Stimulated activated effector memory CD8-positive, alpha-beta T cell treated with anti-CD3 and anti-CD28 coated beads, Interleukin-12 subunit alpha, Interleukin-12 subunit beta, amount 100 ng/mL, for 72 hours (primary cell): ENCODE data around the gene PDE4DIP.
"Not testable (repeated sequence)": the region's sequence is repeated elsewhere in the genome, so short reads cannot be mapped to it uniquely, and the experiment has no call there.

ENCODE experiments used
- ATAC-seq: fragments of 150-1000 bp; cut with Tn5 transposase; 2 replicates; pipeline ENCODE4 v1.10.0; 2021
- DNase-seq, 2 donors: peaks; one replicate each; pipeline ENCODE4 v3.0.0; 2021 to 2022; ENCODE audit warnings: low spot score in 2 of 2
- H3K27ac Mint-ChIP-seq: one replicate; pipeline ENCODE4 v1.8.0; 2022; ENCODE audit warnings: mild to moderate bottlenecking, mixed read lengths
- H3K36me3 Mint-ChIP-seq: one replicate; pipeline ENCODE4 v1.8.0; 2022; ENCODE audit warnings: mild to moderate bottlenecking, mixed read lengths
- H3K4me1 Mint-ChIP-seq: one replicate; pipeline ENCODE4 v1.8.0; 2022; ENCODE audit warnings: mixed read lengths
- H3K4me3 Mint-ChIP-seq: one replicate; pipeline ENCODE4 v1.8.0; 2022; ENCODE audit warnings: mild to moderate bottlenecking, mixed read lengths
- H3K9me3 Mint-ChIP-seq: one replicate; pipeline ENCODE4 v1.8.0; 2022; ENCODE audit warnings: mixed read lengths

Gene PDE4DIP

GRCh38 chr1:148855367-148855766, 11.1 kb downstream of the PDE4DIP start:
- not testable (repeated sequence) for DNase-seq, ATAC-seq, H3K27ac Mint-ChIP-seq, H3K36me3 Mint-ChIP-seq, H3K9me3 Mint-ChIP-seq, H3K4me1 Mint-ChIP-seq, H3K4me3 Mint-ChIP-seq

DNA sequence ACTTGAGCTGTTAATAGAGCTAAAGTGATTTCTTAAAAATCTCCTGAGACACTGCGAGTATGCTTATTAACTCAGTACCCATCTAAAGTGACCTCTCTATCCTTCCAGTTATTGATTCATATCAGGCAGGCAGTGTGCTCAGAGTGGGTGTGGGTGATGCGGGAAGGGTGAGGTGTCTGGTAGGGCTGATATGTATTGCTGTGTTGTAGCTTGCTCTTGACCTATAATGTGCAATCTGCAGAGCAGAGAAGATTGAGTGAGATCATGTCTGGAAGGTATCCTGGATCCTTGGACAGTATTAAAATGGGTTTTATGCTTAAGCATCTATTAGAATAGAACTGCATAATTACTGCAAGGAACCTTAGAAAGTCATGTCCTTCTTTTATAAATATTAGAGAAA, 15.8 kb downstream of the PDE4DIP start:
- not testable (repeated sequence) for H3K27ac Mint-ChIP-seq, H3K4me1 Mint-ChIP-seq, H3K9me3 Mint-ChIP-seq

GRCh38 chr1:148860579-148861259, 16.5 kb downstream of the PDE4DIP start:
- not testable (repeated sequence) for DNase-seq, H3K9me3 Mint-ChIP-seq, H3K4me1 Mint-ChIP-seq, H3K36me3 Mint-ChIP-seq, H3K27ac Mint-ChIP-seq, H3K4me3 Mint-ChIP-seq, ATAC-seq

More for the DNA sequence above, 15.8 kb downstream of the PDE4DIP start:
- H3K36me3 Mint-ChIP-seq, H3K4me3 Mint-ChIP-seq, DNase-seq: not testable (repeated sequence)
- ATAC-seq = peak; percentile 31

GRCh38 chr1:148862590-148862989, 18.4 kb downstream of the PDE4DIP start:
- ATAC-seq, H3K36me3 Mint-ChIP-seq, H3K9me3 Mint-ChIP-seq, H3K4me3 Mint-ChIP-seq, DNase-seq, H3K27ac Mint-ChIP-seq, H3K4me1 Mint-ChIP-seq: not testable (repeated sequence)

GRCh38 chr1:148868924-148869633, 24.9 kb downstream of the PDE4DIP start:
- ATAC-seq = peak; percentile 94
- H3K36me3 Mint-ChIP-seq, DNase-seq, H3K27ac Mint-ChIP-seq, H3K9me3 Mint-ChIP-seq, H3K4me3 Mint-ChIP-seq, H3K4me1 Mint-ChIP-seq: not testable (repeated sequence)

GRCh38 chr1:148869634-148869961, 25.4 kb downstream of the PDE4DIP start:
- H3K36me3 Mint-ChIP-seq, H3K9me3 Mint-ChIP-seq, H3K4me3 Mint-ChIP-seq, DNase-seq, ATAC-seq, H3K27ac Mint-ChIP-seq, H3K4me1 Mint-ChIP-seq: not testable (repeated sequence)

GRCh38 chr1:148874408-148875388, 30.5 kb downstream of the PDE4DIP start:
- not testable (repeated sequence) for DNase-seq, H3K4me3 Mint-ChIP-seq, H3K36me3 Mint-ChIP-seq, H3K27ac Mint-ChIP-seq, ATAC-seq, H3K9me3 Mint-ChIP-seq, H3K4me1 Mint-ChIP-seq

DNA sequence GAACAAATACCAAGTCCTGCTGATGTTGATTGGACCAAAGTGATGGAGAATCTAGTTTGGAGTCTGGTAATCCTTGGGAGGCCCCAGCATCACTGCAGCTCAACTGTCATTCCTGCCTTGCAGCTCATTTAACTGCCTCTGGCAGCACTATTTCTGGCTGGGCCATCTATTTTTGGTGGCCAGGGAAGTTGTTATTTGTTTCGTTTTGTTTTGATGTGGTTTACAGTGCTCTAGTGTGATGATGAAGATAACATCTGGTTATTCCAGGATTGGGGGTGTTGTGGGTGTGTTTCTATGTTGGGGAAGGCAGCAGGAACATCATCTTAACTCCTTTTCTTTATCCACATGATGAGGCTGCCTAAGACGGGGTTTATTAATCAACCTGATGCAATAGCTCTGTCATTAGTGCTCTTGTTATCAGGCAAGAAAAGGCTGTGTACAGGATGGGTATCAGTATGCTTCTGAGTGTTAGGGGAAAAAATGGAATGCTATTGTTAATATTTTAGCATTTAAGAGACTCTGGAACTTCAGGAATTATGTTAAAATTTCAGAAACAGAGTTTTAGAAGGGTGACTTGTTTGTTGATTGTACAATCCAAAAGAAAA, 35.7 kb downstream of the PDE4DIP start:
- H3K9me3 Mint-ChIP-seq, ATAC-seq, H3K36me3 Mint-ChIP-seq, DNase-seq, H3K4me3 Mint-ChIP-seq, H3K4me1 Mint-ChIP-seq, H3K27ac Mint-ChIP-seq: not testable (repeated sequence)

DNA sequence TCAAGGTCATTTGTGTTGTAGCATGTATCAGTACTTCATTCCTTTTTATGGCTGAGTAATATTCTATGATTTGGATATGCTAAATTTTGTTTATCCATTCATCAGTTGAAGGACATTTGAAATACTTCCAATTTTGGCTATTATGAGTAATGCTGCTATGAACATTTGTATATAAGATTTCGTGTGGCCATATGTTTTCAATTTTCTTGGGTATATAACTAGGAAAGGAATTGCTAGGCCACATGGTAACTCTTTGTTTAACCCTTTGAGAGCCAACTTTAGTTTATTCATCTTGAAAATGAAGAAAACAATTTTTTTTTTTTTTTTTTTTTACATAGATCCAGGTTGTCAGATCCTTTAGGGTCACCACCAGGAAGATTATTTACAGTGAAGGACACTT, 37.0 kb downstream of the PDE4DIP start:
- DNase-seq, H3K36me3 Mint-ChIP-seq, H3K27ac Mint-ChIP-seq, H3K4me1 Mint-ChIP-seq, H3K9me3 Mint-ChIP-seq, ATAC-seq, H3K4me3 Mint-ChIP-seq: not testable (repeated sequence)

DNA sequence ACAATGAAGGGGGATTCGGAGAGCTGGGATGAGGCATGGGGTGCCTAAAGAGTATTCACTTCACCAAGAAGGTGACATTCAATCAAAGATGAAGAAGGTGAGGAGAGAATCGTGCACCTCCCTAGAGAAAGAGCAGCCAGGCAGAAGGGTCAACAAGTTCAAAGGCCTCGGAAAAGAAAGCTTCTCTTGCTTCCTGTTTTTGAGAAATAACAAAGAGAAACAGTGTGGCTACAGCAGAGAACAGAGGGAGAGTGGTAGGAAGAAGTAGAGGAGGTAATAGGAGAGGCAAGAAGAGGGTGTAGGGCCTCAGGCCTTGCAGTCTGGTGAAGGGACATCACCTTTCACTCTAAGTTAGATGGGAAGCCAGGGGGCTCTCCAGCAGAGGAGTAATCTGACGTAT, 41.0 kb downstream of the PDE4DIP start:
- H3K9me3 Mint-ChIP-seq, H3K27ac Mint-ChIP-seq, DNase-seq, H3K4me1 Mint-ChIP-seq, H3K36me3 Mint-ChIP-seq, ATAC-seq, H3K4me3 Mint-ChIP-seq: not testable (repeated sequence)

- not testable (repeated sequence) for H3K9me3 Mint-ChIP-seq, H3K27ac Mint-ChIP-seq, H3K4me3 Mint-ChIP-seq, ATAC-seq, H3K4me1 Mint-ChIP-seq, DNase-seq, H3K36me3 Mint-ChIP-seq
Measured at GRCh38 chr1:148886293-148886692, 42.1 kb downstream of the PDE4DIP start.

DNA sequence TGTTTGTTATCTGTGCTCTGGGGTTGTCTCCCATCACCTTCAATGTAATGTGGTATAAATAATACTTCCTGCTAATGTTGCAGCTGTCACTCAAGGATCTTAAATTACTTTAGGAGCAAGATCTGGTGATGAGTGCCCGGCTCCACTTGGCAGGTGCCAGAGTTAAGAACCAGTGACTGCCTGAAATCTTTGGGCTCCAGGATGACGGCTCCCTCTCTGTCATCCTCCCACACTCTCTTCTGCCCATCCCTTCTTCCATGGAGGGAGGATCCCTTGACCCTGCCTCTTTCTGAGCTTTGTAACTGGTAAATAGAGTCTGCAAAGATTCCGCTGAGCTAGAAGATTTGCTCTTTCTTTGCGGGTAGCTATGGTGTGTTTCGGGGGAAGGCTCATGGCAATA, 44.4 kb downstream of the PDE4DIP start:
- H3K4me3 Mint-ChIP-seq, H3K27ac Mint-ChIP-seq, ATAC-seq, DNase-seq, H3K9me3 Mint-ChIP-seq, H3K36me3 Mint-ChIP-seq, H3K4me1 Mint-ChIP-seq: not testable (repeated sequence)

DNA sequence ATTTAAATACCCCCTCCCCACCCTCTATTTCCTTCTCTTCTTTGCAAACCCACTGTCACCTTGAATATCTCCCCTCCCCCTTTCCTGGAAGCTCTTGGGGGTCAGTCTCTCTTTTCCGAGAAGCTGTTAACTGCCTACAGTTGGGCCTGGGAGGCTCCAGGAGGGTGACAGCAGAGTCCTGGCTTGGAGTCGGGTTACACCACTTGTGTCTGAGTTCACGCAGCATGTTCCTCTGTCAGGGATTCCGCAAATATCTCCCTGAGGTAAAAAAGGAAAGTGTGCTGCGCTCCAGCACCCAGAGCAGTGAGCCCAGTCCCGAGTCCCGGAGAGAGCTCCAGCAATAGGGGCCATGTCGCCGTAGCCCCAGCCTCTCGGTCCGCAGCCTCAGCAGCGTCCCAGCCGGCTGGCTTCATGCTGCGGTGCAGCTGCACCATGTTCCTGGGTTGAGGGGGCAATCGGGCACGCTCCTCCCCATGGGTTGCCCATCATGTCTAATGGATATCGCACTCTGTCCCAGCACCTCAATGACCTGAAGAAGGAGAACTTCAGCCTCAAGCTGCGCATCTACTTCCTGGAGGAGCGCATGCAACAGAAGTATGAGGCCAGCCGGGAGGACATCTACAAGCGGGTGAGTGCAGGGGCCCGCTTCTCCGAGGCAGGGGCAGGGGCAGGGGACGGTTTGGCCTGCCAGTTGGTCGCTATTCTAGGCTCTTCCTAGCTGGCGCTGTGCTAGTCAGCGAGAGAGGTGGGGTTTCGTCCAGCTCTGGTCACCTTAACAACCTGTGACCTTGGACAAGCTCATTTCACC, 45.2 kb downstream of the PDE4DIP start:
- H3K9me3 Mint-ChIP-seq, DNase-seq, ATAC-seq, H3K27ac Mint-ChIP-seq, H3K4me1 Mint-ChIP-seq, H3K4me3 Mint-ChIP-seq, H3K36me3 Mint-ChIP-seq: not testable (repeated sequence)

GRCh38 chr1:148890075-148890568, 45.9 kb downstream of the PDE4DIP start:
- H3K4me1 Mint-ChIP-seq, H3K36me3 Mint-ChIP-seq, H3K9me3 Mint-ChIP-seq, DNase-seq, H3K27ac Mint-ChIP-seq, H3K4me3 Mint-ChIP-seq, ATAC-seq: not testable (repeated sequence)
